GM12891 (cell line): Measurements from ENCODE around the gene PTPN14.
"Not testable (repeated sequence)": the region's sequence is repeated elsewhere in the genome, so short reads cannot be mapped to it uniquely, and the experiment has no call there.

Experiments used
- POLR2A ChIP-seq: IDR thresholded peaks from 2 replicates; pipeline ENCODE4 v1.6.1; 2011; ENCODE audit warnings: low read depth, low read length, control low read depth
- POLR2AphosphoS5 ChIP-seq: IDR thresholded peaks from 2 replicates; pipeline ENCODE4 v1.6.1; 2011; ENCODE audit warnings: low read depth, low read length, control low read depth
- POU2F2 ChIP-seq: IDR thresholded peaks from 2 replicates; pipeline ENCODE4 v1.6.1; 2011; ENCODE audit warnings: low read depth, mild to moderate bottlenecking, control low read depth, low read length, moderate library complexity
- SPI1 ChIP-seq: IDR thresholded peaks from 2 replicates; pipeline ENCODE4 v1.6.1; 2011; ENCODE audit warnings: low read depth, low read length, control low read depth
- TAF1 ChIP-seq: IDR thresholded peaks from 2 replicates; pipeline ENCODE4 v1.6.1; 2011; ENCODE audit warnings: low read depth, low read length, control low read depth

DNA sequence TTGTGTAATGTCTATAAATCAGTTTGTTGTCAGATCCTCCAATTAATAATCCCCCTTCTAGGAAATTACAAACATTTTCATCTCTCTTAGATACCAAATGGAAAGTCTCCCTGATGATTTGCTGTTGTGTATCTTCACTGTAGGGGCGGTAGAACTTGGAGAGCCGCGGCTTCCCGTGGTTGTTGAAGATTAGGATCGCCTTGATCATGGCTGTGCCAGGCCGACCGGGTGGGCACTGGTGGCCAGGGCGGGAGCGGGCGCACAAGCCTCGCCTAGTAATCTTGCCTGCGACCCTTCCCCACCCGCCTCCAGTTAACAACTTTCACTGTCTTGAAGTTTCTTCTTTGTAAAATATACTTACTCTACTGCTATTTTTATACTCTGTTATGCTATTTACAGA lies 68.2 kb downstream of the PTPN14 start:
- not testable (repeated sequence) for TF ChIP-seq POLR2A, POLR2AphosphoS5, SPI1, TAF1, POU2F2
